KOPT-K1 (cell line): ENCODE measurements around the gene LRIG1.

ENCODE experiments used
- H3K27ac ChIP-seq: fragments of 200-600 bp; sonication (generic); 2 replicates; pipeline ENCODE4 v1.5.1; 2016; ENCODE audit warnings: antibody characterized with exemption, mild to moderate bottlenecking, low read depth, low read length; ENCODE audit not compliant: poor library complexity, severe bottlenecking
- H3K36me3 ChIP-seq: fragments of 200-600 bp; sonication (generic); 2 replicates; pipeline ENCODE4 v1.5.1; 2017; ENCODE audit warnings: antibody characterized with exemption, mild to moderate bottlenecking, low read length, moderate library complexity; ENCODE audit not compliant: insufficient read depth
- H3K9me3 ChIP-seq: fragments of 200-600 bp; sonication (generic); 2 replicates; pipeline ENCODE4 v1.5.1; 2017; ENCODE audit warnings: antibody characterized with exemption, low read length, mild to moderate bottlenecking; ENCODE audit not compliant: insufficient read depth, poor library complexity, severe bottlenecking

The LRIG1 gene

GRCh38 chr3:66473692-66474091 is 27.1 kb downstream of the LRIG1 start:
- H3K36me3 ChIP-seq, result no peaks in the 10 kb centered on the region
- no peak overlapping the region for H3K27ac ChIP-seq
- H3K9me3 ChIP-seq, result no peaks in the 10 kb centered on the region

- no peaks in the 10 kb centered on the region for H3K36me3 ChIP-seq
- H3K9me3 ChIP-seq, result no peaks in the 10 kb centered on the region
- H3K27ac ChIP-seq, result no peak overlapping the region
These were observed 27.6 kb downstream of the LRIG1 start for GRCh38 chr3:66473181-66473580.

GRCh38 chr3:66472313-66473134 is 28.3 kb downstream of the LRIG1 start:
- no peaks in the 10 kb centered on the region for H3K9me3 ChIP-seq
- no peak overlapping the region for H3K27ac ChIP-seq
- no peaks in the 10 kb centered on the region for H3K36me3 ChIP-seq

GRCh38 chr3:66470956-66471686 is 29.7 kb downstream of the LRIG1 start:
- H3K27ac ChIP-seq, result no peak overlapping the region
- no peaks in the 10 kb centered on the region for H3K36me3 ChIP-seq
- no peaks in the 10 kb centered on the region for H3K9me3 ChIP-seq

GRCh38 chr3:66470285-66470684 is 30.5 kb downstream of the LRIG1 start:
- H3K9me3 ChIP-seq, result no peaks in the 10 kb centered on the region
- H3K36me3 ChIP-seq, result no peaks in the 10 kb centered on the region
- no peak overlapping the region for H3K27ac ChIP-seq

GRCh38 chr3:66469220-66469640 is 31.6 kb downstream of the LRIG1 start:
- H3K27ac ChIP-seq, result no peak overlapping the region
- no peaks in the 10 kb centered on the region for H3K9me3 ChIP-seq
- no peaks in the 10 kb centered on the region for H3K36me3 ChIP-seq

- H3K9me3 ChIP-seq, result no peaks in the 10 kb centered on the region
- no peaks in the 10 kb centered on the region for H3K36me3 ChIP-seq
- no peak overlapping the region for H3K27ac ChIP-seq
These were observed 32.7 kb downstream of the LRIG1 start for GRCh38 chr3:66467996-66468735.

GRCh38 chr3:66466606-66467270 is 34.1 kb downstream of the LRIG1 start:
- no peak overlapping the region for H3K27ac ChIP-seq
- no peaks in the 10 kb centered on the region for H3K9me3 ChIP-seq
- H3K36me3 ChIP-seq, result no peaks in the 10 kb centered on the region

GRCh38 chr3:66465587-66465986 is 35.2 kb downstream of the LRIG1 start:
- H3K9me3 ChIP-seq, result no peaks in the 10 kb centered on the region
- no peaks in the 10 kb centered on the region for H3K36me3 ChIP-seq
- H3K27ac ChIP-seq, result no peak overlapping the region

- H3K36me3 ChIP-seq, result no peaks in the 10 kb centered on the region
- no peaks in the 10 kb centered on the region for H3K9me3 ChIP-seq
- no peak overlapping the region for H3K27ac ChIP-seq
These were observed 35.8 kb downstream of the LRIG1 start for GRCh38 chr3:66465034-66465433.

GRCh38 chr3:66464512-66464894 is 36.3 kb downstream of the LRIG1 start:
- no peaks in the 10 kb centered on the region for H3K36me3 ChIP-seq
- H3K27ac ChIP-seq, result no peak overlapping the region
- no peaks in the 10 kb centered on the region for H3K9me3 ChIP-seq

GRCh38 chr3:66463730-66464511 is 36.9 kb downstream of the LRIG1 start:
- no peak overlapping the region for H3K27ac ChIP-seq
- no peaks in the 10 kb centered on the region for H3K36me3 ChIP-seq
- H3K9me3 ChIP-seq, result no peaks in the 10 kb centered on the region

- no peaks in the 10 kb centered on the region for H3K36me3 ChIP-seq
- H3K9me3 ChIP-seq, result no peaks in the 10 kb centered on the region
- H3K27ac ChIP-seq, result no peak overlapping the region
These were observed 37.7 kb downstream of the LRIG1 start for GRCh38 chr3:66463054-66463631.

GRCh38 chr3:66457252-66457651 is 43.6 kb downstream of the LRIG1 start:
- Histone ChIP-seq H3K27ac (no peak overlapping the region), H3K36me3 (no peaks in the 10 kb centered on the region), H3K9me3 (no peaks in the 10 kb centered on the region)
